Activated T-helper 17 cell treated with anti-CD3 and anti-CD28 coated beads, Interleukin-2, amount 50 U/mL, for 72 hours (primary cell): Measurements from ENCODE around the gene MXD1. TPM values are rescaled to one million over a fixed set of nuclear protein-coding genes. Genes with fewer than 3 reads are reported as not detected.
"Not testable (repeated sequence)": the region's sequence is repeated elsewhere in the genome, so short reads cannot be mapped to it uniquely, and the experiment has no call there.

ENCODE experiments used
- ATAC-seq: fragments of 150-1000 bp; cut with Tn5 transposase; replicated peaks from 2 replicates; pipeline ENCODE4 v1.10.0; 2021; ENCODE audit warnings: mild to moderate bottlenecking, moderate library complexity
- H3K27ac Mint-ChIP-seq: one replicate; pipeline ENCODE4 v1.8.0; 2022; ENCODE audit warnings: mixed read lengths
- H3K27me3 Mint-ChIP-seq: one replicate; pipeline ENCODE4 v1.8.0; 2022; ENCODE audit warnings: mixed read lengths
- H3K36me3 Mint-ChIP-seq: one replicate; pipeline ENCODE4 v1.8.0; 2022; ENCODE audit warnings: low read depth, mild to moderate bottlenecking, mixed read lengths
- H3K4me1 Mint-ChIP-seq: one replicate; pipeline ENCODE4 v1.8.0; 2022; ENCODE audit warnings: mixed read lengths
- H3K4me3 Mint-ChIP-seq: one replicate; pipeline ENCODE4 v1.8.0; 2022; ENCODE audit warnings: mild to moderate bottlenecking, mixed read lengths
- H3K9me3 Mint-ChIP-seq: one replicate; pipeline ENCODE4 v1.8.0; 2022; ENCODE audit warnings: mixed read lengths
- total RNA-seq, 2 donors: library from RNA; stranded (reverse); gene quantifications; one replicate each; pipeline ENCODE4 v1.2.3, GENCODE V29; 2022

Gene MXD1
- total RNA-seq = 10 to 100 TPM; 14.8 to 40.6 TPM

- Mint-ChIP-seq H3K36me3 (peaks cover 72% of the 10 kb centered on the region), H3K27me3 (no peaks in the 10 kb centered on the region)
Observed at GRCh38 chr2:69914950-69915945, at the start of gene MXD1. Gene MXD1, plus strand, starts transcription at chr2:69915109. Its CDS starts 222 bp downstream, at chr2:69915331.

GRCh38 chr2:69888451-69888850, 26.5 kb upstream of the MXD1 start:
- no peaks in the 10 kb centered on the region for H3K27me3 Mint-ChIP-seq
- H3K36me3 Mint-ChIP-seq = no peaks in the 10 kb centered on the region
- H3K27ac Mint-ChIP-seq = no peak overlapping the region
- H3K9me3 Mint-ChIP-seq = no peaks in the 10 kb centered on the region
- H3K4me3 Mint-ChIP-seq = no peak overlapping the region
- ATAC-seq = peak; percentile 75
- H3K4me1 Mint-ChIP-seq = peaks cover 7% of the 10 kb centered on the region

More at GRCh38 chr2:69914950-69915945, at the start of gene MXD1:
- Mint-ChIP-seq H3K9me3 (no peaks in the 10 kb centered on the region), H3K27ac (peak within 1 kb of the TSS; percentile 88), H3K4me1 (peaks cover 8% of the 10 kb centered on the region), H3K4me3 (peak within 1 kb of the TSS; percentile 76)
- no peak for ATAC-seq

GRCh38 chr2:69889302-69889701, 25.6 kb upstream of the MXD1 start:
- H3K4me3 Mint-ChIP-seq = no peak overlapping the region
- no peaks in the 10 kb centered on the region for H3K9me3 Mint-ChIP-seq
- ATAC-seq = no peak

GRCh38 chr2:69890881-69891280, 24.0 kb upstream of the MXD1 start:
- no peaks in the 10 kb centered on the region for H3K9me3 Mint-ChIP-seq
- ATAC-seq = no peak
- H3K27me3 Mint-ChIP-seq = no peaks in the 10 kb centered on the region
- peaks cover 24% of the 10 kb centered on the region for H3K36me3 Mint-ChIP-seq
- H3K27ac Mint-ChIP-seq = no peak overlapping the region
- no peak overlapping the region for H3K4me3 Mint-ChIP-seq
- peaks cover 7% of the 10 kb centered on the region for H3K4me1 Mint-ChIP-seq

More at GRCh38 chr2:69889302-69889701, 25.6 kb upstream of the MXD1 start:
- Mint-ChIP-seq H3K27me3 (no peaks in the 10 kb centered on the region), H3K4me1 (peaks cover 7% of the 10 kb centered on the region), H3K36me3 (peaks cover 8% of the 10 kb centered on the region), H3K27ac (no peak overlapping the region)

- not testable (repeated sequence) for H3K27me3 Mint-ChIP-seq, H3K9me3 Mint-ChIP-seq, ATAC-seq
- H3K36me3 Mint-ChIP-seq = peaks cover 44% of the 10 kb centered on the region
- H3K4me3 Mint-ChIP-seq = peak overlapping the region; percentile 98
- peaks cover 14% of the 10 kb centered on the region for H3K4me1 Mint-ChIP-seq
- H3K27ac Mint-ChIP-seq = peak overlapping the region; percentile 99
Observed at GRCh38 chr2:69892838-69893424, 22.0 kb upstream of the MXD1 start.

GRCh38 chr2:69893684-69894551, 21.0 kb upstream of the MXD1 start, which contains the start of gene SNRNP27:
Gene SNRNP27, plus strand, starts transcription at chr2:69893956. Its CDS starts 29 bp downstream, at chr2:69893985.
- Mint-ChIP-seq H3K9me3 (no peaks in the 10 kb centered on the region), H3K4me1 (peaks cover 14% of the 10 kb centered on the region), H3K27me3 (no peaks in the 10 kb centered on the region), H3K27ac (peak within 1 kb of the TSS; percentile 99), H3K4me3 (peak within 1 kb of the TSS; percentile 98), H3K36me3 (peaks cover 51% of the 10 kb centered on the region)
- peak; percentile 89 for ATAC-seq

GRCh38 chr2:69894737-69895136, 20.2 kb upstream of the MXD1 start:
- Mint-ChIP-seq H3K4me1 (peaks cover 14% of the 10 kb centered on the region), H3K36me3 (peaks cover 60% of the 10 kb centered on the region), H3K27ac (peak overlapping the region; percentile 99), H3K4me3 (peak overlapping the region; percentile 98)
- H3K9me3 Mint-ChIP-seq, H3K27me3 Mint-ChIP-seq, ATAC-seq: not testable (repeated sequence)

- peak; percentile 32 for ATAC-seq
- Mint-ChIP-seq H3K27ac (peak overlapping the region; percentile 91), H3K4me3 (peak overlapping the region; percentile 86), H3K36me3 (peaks cover 97% of the 10 kb centered on the region), H3K9me3 (no peaks in the 10 kb centered on the region), H3K4me1 (peaks cover 27% of the 10 kb centered on the region), H3K27me3 (no peaks in the 10 kb centered on the region)
Observed at GRCh38 chr2:69902213-69902922, 12.5 kb upstream of the MXD1 start.

GRCh38 chr2:69907216-69907615, 7.7 kb upstream of the MXD1 start:
- Mint-ChIP-seq H3K36me3 (peaks cover 91% of the 10 kb centered on the region), H3K4me1 (peaks cover 8% of the 10 kb centered on the region), H3K27ac (peak overlapping the region; percentile 12), H3K4me3 (no peak overlapping the region), H3K27me3 (no peaks in the 10 kb centered on the region), H3K9me3 (no peaks in the 10 kb centered on the region)
- ATAC-seq = no peak

GRCh38 chr2:69911985-69912563, 2.8 kb upstream of the MXD1 start:
- Mint-ChIP-seq H3K9me3 (no peaks in the 10 kb centered on the region), H3K4me3 (no peak overlapping the region), H3K27ac (peak overlapping the region; percentile 42), H3K27me3 (no peaks in the 10 kb centered on the region), H3K36me3 (peaks cover 70% of the 10 kb centered on the region), H3K4me1 (peaks cover 8% of the 10 kb centered on the region)
- no peak for ATAC-seq

GRCh38 chr2:69914164-69914949, 552 bp upstream of the MXD1 start:
- Mint-ChIP-seq H3K4me3 (peak overlapping the region; percentile 72), H3K36me3 (peaks cover 69% of the 10 kb centered on the region), H3K9me3 (no peaks in the 10 kb centered on the region), H3K27ac (peak overlapping the region; percentile 88), H3K4me1 (peaks cover 8% of the 10 kb centered on the region), H3K27me3 (no peaks in the 10 kb centered on the region)
- peak; percentile 93 for ATAC-seq

GRCh38 chr2:69916106-69916505, 1.2 kb downstream of the MXD1 start:
- Mint-ChIP-seq H3K9me3 (no peaks in the 10 kb centered on the region), H3K27me3 (no peaks in the 10 kb centered on the region), H3K36me3 (peaks cover 72% of the 10 kb centered on the region), H3K27ac (peak overlapping the region; percentile 55), H3K4me1 (peaks cover 8% of the 10 kb centered on the region), H3K4me3 (peak overlapping the region; percentile 76)
- no peak for ATAC-seq

- no peaks in the 10 kb centered on the region for H3K27me3 Mint-ChIP-seq
- no peaks in the 10 kb centered on the region for H3K9me3 Mint-ChIP-seq
- peaks cover 77% of the 10 kb centered on the region for H3K36me3 Mint-ChIP-seq
- H3K4me1 Mint-ChIP-seq = peaks cover 8% of the 10 kb centered on the region
- H3K27ac Mint-ChIP-seq = no peak overlapping the region
- H3K4me3 Mint-ChIP-seq = peak overlapping the region; percentile 76
- ATAC-seq = no peak
Observed at GRCh38 chr2:69917852-69918251, 2.9 kb downstream of the MXD1 start.
